ENCODE measurements around the gene FTCDNL1.

Gene FTCDNL1

DNA sequence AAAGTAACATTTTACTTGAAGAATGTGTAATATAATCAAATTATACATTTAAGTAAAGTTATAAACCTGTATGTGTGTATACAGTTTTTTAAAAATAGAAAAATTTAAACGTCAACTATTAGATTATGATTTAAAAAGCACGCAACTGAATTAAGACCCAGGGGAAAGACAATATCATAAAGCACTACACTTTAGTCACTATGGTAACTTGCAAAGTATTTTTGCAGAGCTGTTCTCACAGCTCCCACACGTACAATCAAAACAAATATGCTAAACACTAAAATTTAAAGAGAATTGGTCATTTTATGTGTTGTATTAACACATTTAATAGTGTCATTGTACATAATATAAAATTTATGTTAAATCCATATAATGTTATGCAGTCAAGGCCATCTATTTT lies 59.7 kb downstream of the FTCDNL1 start:
- DNase-seq (ENCODE audit: low read depth), result no peak

GRCh38 chr2:199784512-199784911 lies 66.5 kb downstream of the FTCDNL1 start:
- DNase-seq (ENCODE audit: low read depth), result no peak

DNA sequence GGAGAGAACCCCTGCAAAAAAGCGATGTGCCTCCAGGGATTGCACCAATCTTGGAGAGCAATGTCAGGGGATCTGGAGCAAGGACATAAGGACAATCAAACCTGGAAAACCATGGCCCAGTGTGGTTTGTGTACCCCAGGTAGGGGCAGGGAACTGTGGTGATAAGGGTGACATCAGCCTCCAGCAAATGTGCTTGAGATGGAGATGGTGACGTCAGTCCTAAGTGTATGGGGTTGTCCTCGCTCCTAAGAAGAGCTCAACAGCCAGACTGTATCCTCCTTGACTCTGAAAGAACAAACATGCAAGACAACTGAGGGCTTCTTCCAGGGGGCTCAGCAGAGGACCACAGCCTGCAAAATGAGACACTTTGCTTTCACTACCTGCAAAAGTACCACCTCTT lies 71.4 kb downstream of the FTCDNL1 start:
- DNase-seq (ENCODE audit: low read depth), result no peak

DNA sequence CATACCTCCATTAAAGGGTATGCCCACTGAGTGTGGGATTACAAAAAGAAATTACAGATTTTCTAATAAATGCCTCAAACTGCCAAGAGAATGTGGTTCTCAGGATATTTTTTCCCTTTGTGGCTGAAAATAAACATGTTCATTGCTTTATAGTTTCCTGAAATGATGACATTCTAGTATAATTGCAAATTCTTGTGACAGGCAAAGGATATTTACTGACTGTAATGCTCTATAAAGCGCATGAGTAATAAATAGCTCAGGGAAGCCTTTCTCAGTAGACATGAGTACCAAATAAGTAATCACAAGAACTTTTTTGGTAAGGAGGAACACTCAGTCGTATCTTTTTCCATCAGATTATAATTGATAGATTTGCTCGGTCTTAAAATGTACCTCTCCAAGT lies 72.3 kb downstream of the FTCDNL1 start:
- no peak for DNase-seq (ENCODE audit: low read depth)

- DNase-seq (ENCODE audit: low read depth), result no peak
Measured at GRCh38 chr2:199777916-199778315, 73.1 kb downstream of the FTCDNL1 start.

GRCh38 chr2:199777315-199777714 lies 73.7 kb downstream of the FTCDNL1 start:
- DNase-seq (ENCODE audit: low read depth), result no peak

DNA sequence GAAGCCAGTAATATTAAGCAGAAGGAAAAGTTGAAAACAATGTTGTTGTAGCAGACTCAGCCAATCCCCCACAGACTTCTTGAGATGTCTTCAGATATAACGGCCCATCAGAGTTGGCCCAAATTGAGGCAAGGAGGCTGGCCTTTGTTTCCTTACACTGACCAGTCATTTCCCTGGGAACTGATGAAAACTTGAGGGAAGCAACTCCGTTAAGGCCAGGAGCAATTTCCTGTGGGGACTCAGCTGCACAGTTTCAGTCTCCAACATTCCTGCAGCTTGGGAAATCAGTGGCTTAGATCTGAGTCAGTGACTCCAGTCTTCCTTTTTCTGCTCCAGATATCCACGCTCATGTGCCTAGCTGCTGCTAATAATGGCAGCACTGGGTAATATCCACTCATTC lies 75.7 kb downstream of the FTCDNL1 start:
- DNase-seq (ENCODE audit: low read depth), result no peak

GRCh38 chr2:199772035-199772976 lies 78.7 kb downstream of the FTCDNL1 start:
- DNase-seq (ENCODE audit: low read depth), result no peak

GRCh38 chr2:199770716-199771115 lies 80.3 kb downstream of the FTCDNL1 start:
- DNase-seq (ENCODE audit: low read depth), result no peak

DNA sequence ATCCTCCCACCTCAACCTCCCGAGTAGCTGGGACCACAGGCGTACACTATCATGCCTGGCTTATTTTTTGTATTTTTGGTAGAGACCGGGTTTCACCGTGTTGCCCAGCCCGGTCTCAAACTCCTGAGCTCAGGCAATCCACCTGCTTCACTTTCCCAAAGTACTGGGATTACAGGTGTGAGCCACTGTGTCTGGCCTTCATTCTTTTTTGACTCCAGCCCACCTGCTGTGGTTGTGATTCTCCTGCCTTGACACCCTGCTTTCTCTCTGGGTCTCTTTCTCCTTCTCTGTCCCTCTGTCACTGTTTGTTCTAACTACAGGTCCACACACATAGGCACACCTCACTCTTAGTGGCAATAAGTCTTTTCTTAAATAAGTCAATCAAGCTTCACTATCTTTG lies 85.3 kb downstream of the FTCDNL1 start:
- no peak for DNase-seq (ENCODE audit: low read depth)

- no peak for DNase-seq (ENCODE audit: low read depth)
Measured at GRCh38 chr2:199764273-199764800, 86.7 kb downstream of the FTCDNL1 start.

GRCh38 chr2:199762963-199763362 lies 88.0 kb downstream of the FTCDNL1 start:
- DNase-seq (ENCODE audit: low read depth), result no peak

- DNase-seq (ENCODE audit: low read depth), result no peak
Measured at GRCh38 chr2:199760574-199760973, 90.4 kb downstream of the FTCDNL1 start.

GRCh38 chr2:199757233-199757870 lies 93.6 kb downstream of the FTCDNL1 start:
- DNase-seq (ENCODE audit: low read depth), result no peak

DNA sequence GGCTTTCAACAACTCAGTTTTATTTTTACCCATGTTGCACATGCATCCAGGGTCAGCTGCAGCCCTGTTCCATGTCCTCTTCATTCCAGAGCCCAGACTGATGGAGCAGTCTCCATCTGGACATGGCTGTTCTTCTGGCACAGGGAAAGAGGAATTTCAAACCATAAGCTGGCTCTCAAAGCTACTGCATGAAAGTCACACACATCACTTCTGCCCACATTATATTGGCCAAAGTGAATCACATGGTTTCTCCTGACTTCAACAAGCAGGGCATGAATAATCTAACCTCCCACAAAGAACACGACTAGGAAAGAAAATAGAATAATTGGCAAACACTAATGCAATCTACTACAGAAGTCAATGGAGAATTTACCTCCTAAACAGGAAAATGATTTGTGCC lies 94.2 kb downstream of the FTCDNL1 start:
- DNase-seq (ENCODE audit: low read depth), result no peak

DNA sequence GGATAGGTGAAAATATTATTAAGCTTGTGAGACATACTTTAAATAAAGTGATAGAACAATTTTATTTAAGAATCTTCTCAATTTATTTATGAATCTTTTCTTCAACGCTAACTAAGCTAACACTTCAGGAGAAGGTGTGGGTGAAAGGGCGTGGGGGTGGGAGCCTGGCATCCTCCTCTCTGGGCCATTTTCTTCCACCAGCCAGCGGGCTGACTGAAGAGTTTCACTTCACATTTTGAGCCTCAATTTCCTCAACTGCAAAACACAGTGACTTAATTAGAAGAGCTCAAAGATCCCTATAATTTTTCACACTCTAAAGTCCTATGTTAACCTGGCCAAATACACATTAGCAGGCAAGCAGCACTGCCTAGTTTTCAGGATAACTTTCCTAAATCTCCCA lies 94.8 kb downstream of the FTCDNL1 start:
- no peak for DNase-seq (ENCODE audit: low read depth)

GRCh38 chr2:199754766-199755165 lies 96.2 kb downstream of the FTCDNL1 start:
- no peak for DNase-seq (ENCODE audit: low read depth)

GRCh38 chr2:199751492-199752120 lies 99.4 kb downstream of the FTCDNL1 start:
- DNase-seq (ENCODE audit: low read depth), result no peak

GRCh38 chr2:199749571-199749970 lies 101.4 kb downstream of the FTCDNL1 start:
- no peak for DNase-seq (ENCODE audit: low read depth)

DNA sequence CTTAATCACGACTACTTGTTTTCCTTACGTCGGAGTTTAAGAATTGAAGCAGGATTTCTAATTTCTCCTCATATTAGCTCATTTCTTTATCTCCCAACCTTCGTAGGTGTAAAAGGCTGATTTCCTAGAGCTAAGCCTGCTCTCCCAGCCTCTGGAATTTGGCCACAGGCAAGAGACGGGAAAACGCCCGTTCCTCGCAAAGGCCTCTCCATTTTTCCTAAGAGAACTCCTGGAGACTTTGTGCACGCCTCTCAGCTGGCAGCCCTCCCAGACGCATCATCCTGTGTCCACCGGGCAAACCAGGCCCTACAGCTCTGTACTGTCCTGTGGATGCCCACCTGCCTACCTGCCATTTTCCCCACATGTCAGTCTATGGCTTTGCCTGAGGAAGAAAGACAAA lies 106.3 kb downstream of the FTCDNL1 start:
- DNase-seq (ENCODE audit: low read depth), result no peak

GRCh38 chr2:199744260-199744659 lies 106.7 kb downstream of the FTCDNL1 start:
- no peak for DNase-seq (ENCODE audit: low read depth)

- DNase-seq (ENCODE audit: low read depth), result no peak
Measured at GRCh38 chr2:199743415-199744120, 107.4 kb downstream of the FTCDNL1 start.

Measured in stimulated activated CD4-positive, alpha-beta T cell treated with anti-CD3 and anti-CD28 coated beads, Interleukin-2, amount 100 ng/mL, for 4 hours (primary cell).